CD4-positive, alpha-beta T cell treated with Interleukin-12 subunit alpha and Interleukin-12 subunit beta, for 1 hour (primary cell): ENCODE results near the gene NECAB3.
"Not testable (repeated sequence)": the region's sequence is repeated elsewhere in the genome, so short reads cannot be mapped to it uniquely, and the experiment has no call there.

ENCODE experiments used
- DNase-seq: peaks from one replicate; pipeline ENCODE4 v3.0.0-alpha.2; 2020

The NECAB3 gene, protein sequence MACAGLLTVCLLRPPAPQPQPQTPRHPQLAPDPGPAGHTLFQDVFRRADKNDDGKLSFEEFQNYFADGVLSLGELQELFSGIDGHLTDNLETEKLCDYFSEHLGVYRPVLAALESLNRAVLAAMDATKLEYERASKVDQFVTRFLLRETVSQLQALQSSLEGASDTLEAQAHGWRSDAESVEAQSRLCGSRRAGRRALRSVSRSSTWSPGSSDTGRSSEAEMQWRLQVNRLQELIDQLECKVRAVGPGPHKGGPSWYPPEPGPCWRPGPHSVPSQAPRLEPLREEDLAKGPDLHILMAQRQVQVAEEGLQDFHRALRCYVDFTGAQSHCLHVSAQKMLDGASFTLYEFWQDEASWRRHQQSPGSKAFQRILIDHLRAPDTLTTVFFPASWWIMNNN

DNA sequence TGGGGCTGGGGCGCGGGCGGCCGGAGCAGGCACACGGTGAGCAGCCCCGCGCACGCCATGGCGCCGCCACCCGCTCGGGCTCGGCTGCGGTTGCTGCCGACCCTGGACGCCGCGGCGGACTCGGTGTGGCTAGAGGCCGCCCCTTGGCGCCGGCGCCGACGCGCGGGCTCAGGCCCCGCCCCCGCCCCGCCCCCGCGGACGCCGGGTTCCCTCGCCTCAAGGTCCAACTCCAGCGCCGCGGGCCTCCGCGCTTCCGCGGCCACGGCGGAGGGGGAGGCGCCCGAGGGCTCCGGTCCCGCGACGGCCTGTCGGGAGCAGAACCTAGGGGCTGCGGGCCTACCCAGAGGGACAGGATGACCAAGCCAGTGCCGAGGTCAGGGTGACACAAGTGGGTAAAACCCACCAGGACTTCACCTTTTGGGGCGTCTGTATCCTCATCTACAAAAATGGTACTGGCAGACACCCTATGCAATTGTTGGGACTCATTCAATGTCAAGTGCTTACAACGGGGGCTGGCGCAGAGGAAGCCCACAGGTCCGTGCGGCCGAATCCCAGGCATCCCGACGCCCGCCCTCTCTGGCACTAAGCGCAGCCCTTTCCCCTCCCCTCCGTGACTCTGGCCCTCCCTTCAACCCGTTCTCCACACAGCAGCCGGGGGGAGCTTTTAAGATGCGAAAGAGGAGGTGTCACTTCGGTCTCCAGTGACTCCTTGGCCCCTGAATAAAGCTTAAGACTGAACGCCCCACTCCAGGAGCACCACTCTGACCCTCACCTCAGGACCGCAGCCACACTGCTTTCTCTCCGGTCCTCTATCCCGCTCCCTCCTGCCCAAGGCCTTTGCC is at the start of gene NECAB3:
NECAB3 (minus strand) TSS at position 135 of the 842 bp plus-strand sequence; CDS start at position 59, 76 bp downstream.
- DNase-seq, result peak; percentile 72

DNA sequence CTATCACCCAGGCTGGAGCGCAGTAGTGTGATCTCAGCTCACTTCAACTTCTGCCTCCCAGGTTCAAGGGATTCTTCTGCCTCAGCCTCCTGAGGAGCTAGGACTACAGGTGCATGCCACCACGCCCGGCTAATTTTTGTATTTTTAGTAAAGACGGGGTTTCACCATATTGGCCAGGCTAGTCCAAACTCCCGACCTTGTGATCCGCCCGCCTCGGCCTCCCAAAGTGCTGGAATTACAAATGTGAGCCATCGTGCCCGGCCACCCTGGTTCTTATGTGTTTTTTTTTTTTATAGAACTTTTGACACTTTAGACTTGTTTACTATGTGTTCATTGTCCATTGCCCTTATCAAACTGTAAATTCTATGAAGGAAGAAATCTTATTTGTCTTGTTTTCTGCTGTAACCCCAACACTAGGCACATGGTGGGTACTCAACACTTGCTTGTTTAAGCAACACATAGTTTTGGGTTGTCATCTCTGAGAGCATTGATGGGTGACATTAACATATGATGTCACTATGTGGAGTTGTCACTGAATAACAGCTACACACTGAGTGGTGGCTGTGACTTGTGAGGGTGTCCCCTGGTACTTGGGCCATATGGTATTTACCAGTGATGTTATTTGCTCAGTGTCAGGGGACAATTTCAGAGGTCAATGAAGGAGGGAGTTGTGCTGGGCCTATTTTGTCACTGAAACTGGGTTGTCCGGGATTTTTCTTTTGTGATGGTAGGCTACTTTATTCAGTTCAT is 47.3 kb upstream of the NECAB3 start:
- no peak for DNase-seq

DNA sequence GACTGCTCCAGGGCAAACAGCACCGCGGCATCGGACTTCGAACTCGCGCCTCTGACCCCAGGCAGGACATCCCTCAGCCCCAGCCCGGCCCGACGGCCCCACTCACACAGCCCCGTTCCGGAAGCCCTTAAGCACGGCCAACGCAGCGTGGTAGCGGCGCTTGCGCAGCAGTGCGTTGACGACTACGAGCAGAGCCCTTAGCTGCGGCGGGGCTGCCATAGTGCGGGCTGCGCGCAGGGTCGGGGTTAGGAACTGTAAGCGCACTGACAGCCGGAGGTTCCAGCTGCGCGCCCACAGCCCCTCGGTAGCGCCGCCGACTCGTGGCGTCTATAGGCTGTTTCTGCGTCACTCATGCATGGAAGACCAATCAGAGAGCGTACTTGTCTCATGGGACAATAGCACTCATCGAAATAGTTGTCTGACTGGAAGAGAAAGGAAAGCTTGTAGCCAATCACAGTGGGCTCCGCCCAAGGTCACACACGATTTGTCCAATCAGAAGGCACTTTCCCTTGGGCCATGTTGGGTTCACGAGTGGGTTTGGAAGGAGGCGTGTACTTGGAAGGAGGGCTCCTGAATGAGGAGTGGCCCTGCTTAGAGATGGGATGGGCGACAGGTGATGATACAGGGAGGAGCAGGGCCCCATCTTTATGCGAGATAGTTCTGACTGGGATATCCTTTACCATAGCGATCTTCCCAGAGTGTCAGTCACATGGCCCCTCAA is 45.9 kb upstream of the NECAB3 start, which contains the start of gene PXMP4:
PXMP4 (minus strand) TSS at position 322 of the 721 bp plus-strand sequence; CDS start at position 219, 103 bp downstream.
- peak; percentile 96 for DNase-seq

DNA sequence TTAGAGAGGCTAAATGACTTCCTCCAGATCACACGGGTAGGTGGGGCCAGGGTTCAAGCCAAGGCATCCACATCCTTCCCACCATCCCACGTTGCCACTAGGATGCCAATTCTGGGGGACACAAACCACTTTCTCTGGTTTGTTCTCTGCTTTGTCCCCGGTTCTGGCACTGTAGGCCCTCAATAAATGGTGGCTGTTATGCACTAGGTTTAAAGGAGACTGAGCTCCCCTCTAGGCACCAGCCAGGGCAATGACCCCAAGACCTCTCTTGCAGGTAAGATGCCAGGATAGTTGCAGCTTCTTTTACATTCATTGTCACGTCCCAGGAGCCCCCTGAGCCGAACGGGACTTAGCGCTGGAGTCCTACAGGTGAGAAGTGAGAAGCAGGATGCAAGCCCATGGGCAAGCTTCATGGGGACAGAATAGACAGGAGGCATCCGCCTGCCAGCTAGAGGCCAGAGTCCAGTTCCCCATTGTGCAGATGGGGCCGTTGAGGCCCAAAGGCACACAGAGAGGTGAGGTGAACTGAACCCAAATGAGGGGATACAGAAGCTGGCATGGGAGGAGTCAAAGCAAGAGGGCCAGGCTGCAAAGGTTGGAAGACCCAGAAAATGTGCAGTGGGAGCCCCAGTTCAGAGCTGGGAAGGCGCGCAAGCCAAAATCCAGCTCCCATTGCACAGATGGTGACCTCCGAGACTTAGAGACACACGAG is 45.2 kb upstream of the NECAB3 start:
- no peak for DNase-seq

DNA sequence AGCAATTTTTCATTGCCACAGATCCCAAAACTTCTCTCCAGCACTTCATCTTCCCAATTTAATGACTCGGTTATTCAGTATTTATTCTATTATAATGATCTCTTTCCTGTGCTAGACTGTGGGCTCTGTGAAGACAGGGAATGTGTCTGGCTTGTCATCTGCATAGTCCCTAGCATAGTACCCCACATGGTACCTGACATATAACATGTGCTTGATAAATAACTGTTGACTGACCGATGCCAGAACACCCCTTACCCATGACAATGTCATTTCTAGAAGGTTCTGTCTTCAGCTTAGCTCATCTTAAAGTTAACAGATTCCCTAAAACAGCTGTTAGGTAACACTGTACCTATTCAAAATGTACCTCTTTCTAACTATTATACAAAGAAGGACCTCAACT is 42.3 kb upstream of the NECAB3 start:
- no peak for DNase-seq

DNA sequence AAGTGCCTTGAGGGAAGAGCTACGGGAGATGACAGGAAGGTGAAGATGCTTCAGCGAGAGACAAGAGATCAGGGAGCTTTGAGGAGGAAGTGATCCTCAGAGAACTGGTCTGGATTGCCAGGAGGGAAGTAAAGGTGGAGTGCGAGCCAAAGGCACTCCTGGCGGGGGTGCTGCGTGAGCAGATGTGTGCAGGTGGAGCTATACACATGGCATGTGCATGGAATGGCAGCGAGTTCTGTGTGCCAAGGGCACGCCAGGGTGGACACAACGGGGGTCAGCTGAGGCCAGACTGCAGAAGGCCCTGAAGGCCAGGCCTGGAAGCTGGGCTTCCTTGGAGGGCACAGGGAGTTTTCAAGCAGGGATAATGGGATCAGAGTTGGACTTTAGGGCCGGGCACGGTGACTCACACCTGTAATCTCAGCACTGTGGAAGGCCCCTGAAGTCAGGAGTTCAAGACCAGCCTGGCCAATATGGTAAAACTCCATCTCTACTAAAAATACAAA is 39.7 kb upstream of the NECAB3 start:
- DNase-seq, result no peak

DNA sequence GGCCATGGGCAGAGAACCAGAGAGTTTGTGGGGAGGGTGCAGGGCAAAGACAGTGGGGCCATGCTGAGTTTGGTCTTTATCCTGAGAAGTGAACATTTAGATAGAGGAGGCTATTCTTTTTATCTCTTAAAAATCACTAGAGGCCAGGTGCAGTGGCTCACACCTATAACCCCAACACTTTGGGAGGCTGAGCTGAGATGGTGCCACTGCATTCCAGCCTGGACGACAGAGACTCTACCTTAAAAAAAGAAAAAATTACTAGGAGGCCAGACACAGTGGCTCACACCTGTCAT is 37.2 kb upstream of the NECAB3 start:
- DNase-seq, result no peak

DNA sequence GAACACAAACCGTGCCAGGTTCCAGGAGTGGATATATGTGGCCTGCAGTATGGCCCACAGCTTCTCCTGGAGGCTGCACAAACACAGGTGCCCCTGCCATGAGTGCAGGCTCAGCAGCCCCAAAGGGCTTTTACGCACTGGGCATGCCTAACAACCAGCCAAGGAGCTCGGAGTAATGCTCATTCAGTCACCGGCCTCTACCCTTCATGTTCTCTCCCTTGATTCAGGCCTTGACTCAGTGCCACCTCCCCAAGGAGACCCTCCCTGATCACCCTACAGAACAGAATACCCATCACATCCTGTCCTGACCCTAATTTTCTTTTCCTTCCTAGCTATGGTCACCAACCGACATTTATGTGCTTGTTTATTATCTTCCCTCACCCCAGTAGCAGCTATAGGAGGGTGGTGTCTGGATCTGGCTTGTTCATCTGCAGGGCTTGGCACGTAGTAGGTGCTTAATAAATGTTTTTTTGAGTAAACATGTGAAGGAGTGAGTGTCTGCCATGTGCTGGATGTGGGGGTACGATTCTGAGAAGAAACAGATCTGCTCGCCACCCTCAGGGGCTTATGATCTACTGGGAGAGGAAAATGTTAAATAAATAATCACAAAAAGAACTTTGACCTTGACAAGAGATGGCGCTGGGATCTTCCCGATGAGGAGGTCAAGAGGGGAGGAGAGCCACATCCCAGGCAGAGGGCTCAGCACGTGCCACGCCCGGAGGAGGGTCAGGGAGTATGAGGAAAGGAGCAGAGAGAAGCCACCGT is 36.6 kb upstream of the NECAB3 start:
- no peak for DNase-seq

DNA sequence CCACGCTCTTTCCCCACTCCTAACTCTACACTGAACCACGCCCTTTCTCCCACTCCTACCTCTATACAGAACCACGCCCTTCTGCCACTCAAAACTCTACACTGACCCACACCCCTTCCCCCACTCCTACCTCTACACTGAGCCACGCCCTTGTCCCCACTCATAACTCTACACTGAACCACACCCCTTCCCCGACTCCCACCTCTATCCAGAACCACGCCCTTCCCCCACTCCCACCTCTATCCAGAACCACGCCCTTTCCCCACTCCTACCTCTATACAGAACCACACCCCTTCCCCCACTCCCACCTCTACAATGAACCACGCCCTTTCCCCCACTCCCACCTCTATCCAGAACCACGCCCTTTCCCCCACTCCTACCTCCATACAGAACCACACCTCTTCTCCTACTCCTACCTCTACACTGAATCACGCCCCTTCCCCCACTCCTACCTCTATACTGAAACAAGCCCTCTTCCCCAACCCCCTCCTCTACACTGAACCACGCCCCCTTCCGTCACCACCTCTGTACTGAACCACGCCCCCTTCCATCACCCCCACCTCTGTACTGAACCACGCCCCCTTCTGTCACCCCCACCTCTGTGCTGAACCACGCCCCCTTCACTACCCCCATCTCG is 35.8 kb upstream of the NECAB3 start:
- no peak for DNase-seq

DNA sequence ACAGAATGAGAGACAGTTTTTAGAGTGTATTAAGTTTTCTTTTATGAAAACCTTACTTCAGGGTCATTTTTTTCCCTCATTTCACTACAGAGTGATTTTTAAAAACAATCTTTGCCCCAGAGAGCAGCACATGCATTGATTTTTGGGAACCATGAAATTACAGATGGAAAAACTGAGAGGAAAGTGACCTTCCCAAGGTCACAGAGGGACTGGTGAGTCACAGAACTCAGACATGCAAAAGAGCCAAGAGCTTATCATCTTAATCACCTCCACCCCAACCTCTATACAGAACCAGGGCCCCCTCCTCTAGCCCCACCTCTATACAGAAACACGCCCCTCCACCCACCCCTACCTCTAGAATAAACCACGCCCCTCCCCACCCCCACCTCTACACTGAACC is 35.2 kb upstream of the NECAB3 start:
- no peak for DNase-seq

DNA sequence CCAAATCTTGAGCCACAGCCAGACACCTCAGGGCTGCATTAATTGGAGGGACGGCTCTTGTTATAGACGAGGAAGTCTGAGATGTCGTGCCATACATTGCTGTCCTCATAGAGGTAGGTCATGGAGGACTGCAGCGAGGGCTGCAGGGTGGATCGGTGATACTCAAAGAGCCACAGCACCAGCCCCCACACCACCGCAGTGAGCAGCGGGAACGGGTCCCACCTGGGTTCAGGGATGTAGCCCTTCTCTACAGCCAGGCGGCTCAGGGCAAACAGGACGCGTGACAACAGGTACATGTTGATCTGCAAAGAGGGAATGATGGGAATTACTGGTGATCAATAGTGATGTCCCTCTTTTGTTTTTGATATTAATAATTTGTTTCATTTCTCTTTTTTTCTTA is 33.4 kb upstream of the NECAB3 start:
- DNase-seq, result no peak

DNA sequence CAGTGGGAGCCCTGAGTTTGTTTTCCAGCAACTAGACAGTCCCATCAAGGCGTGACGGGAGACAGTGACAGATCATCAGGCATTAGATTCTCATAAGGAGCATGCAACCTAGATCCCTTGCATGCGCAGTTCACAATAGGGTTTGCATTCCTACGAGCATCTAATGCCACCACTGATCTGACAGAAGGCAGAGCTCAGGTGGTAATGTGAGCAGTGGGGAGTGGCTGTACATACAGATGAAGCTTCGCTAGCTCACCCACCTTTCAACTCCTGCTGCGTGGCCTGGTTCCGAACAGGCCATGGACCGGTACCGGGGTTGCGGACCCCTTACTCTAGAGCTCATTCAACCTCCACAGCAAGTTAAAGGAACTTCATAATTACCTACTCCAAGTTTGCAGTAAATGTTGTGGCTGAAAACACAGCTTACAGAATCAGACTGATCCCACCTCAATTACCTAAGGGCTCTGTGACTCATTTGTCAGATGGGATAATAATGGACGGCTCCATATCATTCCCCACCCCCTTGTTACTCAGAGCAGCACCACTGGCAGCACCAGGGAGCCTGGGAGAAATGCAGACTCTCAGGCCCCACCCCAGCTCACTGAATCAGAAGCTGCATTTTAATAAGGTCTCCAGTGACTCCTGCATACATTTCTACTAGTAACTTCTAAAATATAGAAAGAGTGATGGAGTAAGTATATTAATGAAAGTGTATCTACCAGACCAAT is 30.1 kb upstream of the NECAB3 start:
- no peak for DNase-seq

DNA sequence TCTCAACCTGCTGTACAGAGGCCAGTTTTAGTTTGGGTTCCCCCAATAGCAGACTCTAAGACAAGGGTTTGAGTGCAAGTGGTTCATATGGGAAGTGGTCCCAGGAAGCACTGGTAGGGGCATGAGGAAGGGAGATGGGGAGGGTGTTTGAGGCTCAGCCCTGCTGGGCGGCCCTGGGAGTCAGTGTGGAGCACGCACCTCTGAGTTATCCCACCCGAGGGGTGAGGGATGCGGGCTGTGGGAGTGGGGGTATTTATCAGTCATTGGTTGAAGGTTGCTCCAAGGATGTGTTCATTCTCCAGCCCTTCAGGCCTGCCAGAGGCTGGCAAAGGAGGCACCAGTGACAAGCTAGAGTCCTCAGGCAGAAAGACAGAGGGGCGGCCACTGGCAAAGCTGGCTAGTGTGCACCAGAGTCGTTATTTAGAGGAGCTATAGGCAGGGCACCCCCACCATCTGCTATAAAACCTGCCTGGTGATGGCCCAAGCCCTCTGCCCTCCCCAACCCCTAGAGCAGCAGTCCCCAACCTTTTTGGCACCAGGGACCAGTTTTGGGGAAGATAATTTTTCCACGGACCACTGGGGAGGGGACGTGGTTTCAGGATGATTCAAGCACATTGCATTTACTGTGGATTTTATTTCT is 29.4 kb upstream of the NECAB3 start:
- DNase-seq, result no peak

DNA sequence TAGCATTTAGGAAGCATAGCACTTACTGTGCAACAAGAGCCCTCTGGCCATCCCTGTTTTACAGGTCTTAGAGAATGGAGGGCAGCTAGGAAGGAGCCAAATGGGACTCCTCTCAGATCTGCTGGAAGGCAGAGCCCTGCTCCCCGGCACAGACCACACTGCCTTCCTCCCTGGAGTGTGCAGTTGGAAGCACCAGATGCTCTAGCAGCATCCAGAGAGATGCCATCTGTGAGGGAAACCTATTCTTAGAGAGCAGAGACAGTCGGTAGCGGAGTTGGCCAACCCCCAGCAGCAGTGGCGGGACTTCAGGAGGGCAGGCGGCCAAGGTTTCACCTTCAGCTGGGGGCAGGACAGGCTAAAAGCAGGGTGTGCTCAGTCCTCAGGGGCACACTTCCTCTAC is 28.6 kb upstream of the NECAB3 start:
- DNase-seq, result no peak

DNA sequence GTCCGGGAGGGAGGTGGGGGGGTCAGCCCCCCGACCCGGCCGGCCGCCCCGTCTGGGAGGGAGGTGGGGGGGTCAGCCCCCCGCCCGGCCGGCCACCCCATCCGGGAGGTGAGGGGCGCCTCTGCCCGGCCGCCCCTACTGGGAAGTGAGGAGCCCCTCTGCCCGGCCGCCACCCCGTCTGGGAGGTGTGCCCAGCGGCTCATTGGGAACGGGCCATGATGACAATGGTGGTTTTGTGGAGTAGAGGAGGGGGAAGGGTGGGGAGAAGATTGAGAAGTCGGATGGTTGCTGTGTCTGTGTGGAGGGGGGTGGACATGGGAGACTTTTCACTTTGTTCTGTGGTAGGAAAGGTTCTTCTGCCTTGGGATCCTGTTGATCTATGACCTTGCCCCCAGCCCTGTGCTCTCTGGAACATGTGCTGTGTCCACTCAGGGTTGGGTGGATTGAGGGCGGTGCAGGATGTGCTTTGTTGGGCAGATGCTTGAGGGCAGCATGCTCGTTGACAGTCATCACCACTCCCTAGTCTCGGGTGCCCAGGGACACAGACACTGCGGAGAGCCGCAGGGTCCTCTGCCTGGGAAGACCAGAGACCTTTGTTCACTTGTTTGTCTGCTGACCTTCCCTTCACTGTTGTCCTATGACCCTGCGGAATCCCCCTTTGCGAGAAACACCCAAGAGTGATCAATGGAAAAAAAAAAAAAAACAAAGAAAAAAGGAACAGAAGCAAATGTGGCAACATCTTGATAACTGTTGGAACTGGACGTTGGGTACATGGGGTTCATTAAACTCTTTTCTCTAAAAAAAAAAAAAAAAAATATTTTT is 27.6 kb upstream of the NECAB3 start:
- no peak for DNase-seq

DNA sequence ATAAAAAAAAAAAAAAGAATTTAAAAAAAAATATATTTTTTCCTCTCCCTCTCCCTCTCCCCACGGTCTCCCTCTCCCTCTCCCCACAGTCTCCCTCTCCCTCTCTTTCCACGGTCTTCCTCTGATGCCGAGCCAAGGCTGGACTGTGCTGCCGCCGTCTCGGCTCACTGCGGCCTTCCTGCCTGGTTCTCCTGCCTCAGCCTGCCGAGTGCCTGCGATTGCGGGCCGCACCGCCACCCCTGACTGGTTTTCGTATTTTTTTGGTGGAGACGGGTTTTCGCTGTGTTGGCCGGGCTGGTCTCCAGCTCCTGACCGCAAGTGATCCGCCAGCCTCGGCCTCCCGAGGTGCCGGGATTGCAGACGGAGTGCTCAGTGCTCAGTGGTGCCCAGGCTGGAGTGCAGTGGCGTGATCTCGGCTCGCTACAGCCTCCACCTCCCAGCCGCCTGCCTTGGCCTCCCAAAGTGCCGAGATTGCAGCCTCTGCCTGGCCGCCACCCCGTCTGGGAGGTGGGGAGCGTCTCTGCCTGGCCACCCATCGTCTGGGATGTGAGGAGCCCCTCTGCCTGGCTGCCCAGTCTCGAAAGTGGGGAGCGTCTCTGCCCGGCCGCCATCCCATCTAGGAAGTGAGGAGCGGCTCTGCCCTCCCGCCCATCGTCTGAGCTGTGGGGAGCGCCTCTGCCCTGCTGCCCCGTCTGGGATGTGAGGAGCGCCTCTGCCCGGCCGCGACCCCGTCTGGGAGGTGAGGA is 26.6 kb upstream of the NECAB3 start:
- not testable (repeated sequence) for DNase-seq

DNA sequence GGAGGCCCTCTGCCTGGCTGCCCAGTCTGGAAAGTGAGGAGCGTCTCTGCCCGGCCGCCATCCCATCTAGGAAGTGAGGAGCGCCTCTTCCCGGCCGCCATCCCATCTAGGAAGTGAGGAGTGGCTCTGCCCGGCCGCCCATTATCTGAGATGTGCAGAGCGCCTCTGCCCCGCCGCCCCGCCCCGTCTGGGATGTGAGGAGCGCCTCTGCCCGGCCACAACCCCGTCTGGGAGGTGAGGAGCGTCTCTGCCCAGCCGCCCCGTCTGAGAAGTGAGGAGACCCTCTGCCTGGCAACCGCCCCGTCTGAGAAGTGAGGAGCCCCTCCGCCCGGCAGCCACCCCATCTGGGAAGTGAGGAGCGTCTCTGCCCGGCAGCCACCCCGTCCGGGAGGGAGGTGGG is 24.7 kb upstream of the NECAB3 start:
- DNase-seq, result not testable (repeated sequence)

DNA sequence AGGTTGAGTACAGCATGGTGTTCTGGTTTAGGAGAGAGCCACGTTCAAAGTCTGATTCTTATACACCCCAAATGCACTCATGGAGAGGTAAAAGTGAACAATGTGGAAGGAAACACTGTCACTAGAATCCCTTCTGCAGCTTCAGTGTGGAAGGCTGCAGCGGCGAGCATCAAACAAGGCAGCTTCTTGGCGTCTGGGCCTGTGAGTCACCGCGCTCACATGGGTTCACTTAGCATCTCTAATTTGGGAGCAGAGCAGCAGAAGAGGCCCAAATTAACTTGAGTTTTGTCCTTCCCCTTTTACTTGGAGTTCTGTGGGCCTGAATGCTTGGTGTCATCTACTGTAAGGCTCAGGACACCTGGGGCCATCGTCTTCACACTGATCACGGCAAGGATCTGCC is 22.9 kb upstream of the NECAB3 start:
- no peak for DNase-seq
